ENCODE data around the gene SGPL1. TPM values are rescaled to one million over a fixed set of nuclear protein-coding genes. Genes with fewer than 3 reads are reported as not detected.

SGPL1 gene
- total RNA-seq, 1 donor from 2014 or later, result 33.1 TPM

DNA sequence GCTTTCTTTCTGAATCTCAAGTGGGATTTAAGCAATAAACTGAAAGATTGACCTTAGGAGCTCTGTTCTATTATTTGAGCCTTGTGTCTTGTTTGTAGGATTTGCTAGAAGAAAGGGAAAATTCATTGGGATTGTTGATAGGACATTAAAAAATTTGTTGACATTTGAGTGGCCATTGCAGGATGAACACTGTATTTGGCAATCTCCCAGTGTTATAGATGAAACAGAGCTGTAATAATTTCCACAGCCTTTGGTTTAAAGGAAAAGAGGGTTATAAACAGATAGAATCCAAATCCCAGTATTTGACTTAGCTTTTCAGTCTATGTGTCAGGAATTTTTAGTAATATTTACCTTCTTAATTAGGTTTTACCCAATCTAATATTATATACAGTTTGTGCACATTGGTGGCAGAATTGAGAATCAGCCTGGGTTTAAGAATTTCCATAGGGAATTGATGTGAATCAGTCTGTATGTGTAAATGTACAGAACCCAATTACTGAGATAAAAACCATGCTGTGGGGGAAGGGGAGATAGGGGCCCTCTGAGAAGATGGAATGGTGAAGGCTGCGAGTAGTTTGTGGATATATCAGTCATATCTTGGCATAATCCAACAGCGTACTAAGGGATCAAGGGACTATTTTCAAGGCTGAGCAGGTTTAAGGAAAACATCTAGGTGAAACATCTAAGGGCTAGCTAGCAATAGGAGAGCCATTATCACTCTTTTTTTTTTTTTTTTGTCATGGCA lies 6.5 kb downstream of the SGPL1 start:
- Histone ChIP-seq H3K4me3 (no peak overlapping the region), H3K9me3 (no peaks in the 10 kb centered on the region), H3K27ac (no peak overlapping the region), H3K27me3 (no peaks in the 10 kb centered on the region), H3K36me3 (peaks cover 0 to 11% of the 10 kb centered on the region in 2 donors), H3K4me1 (peaks cover 26% of the 10 kb centered on the region)
- intact Hi-C loops (cut with DNase I), result no loop called here
- DNase-seq (ENCODE audit: extremely low spot score in 2 of 2), result no peak
- TF ChIP-seq CTCF (IDR thresholded peaks at IDR 0.05) (no peak), POLR2A (IDR thresholded peaks at IDR 0.05) (no peak), POLR2AphosphoS5 (IDR thresholded peaks at IDR 0.05; ENCODE audit: insufficient read depth in 1 of 2, low read depth in 1 of 2) (no peak)

- TF ChIP-seq CTCF (IDR thresholded peaks at IDR 0.05) (no peak), POLR2A (IDR thresholded peaks at IDR 0.05) (no peak), POLR2AphosphoS5 (IDR thresholded peaks at IDR 0.05; ENCODE audit: insufficient read depth in 1 of 2, low read depth in 1 of 2) (no peak)
- no peaks in the 10 kb centered on the region for H3K27me3 ChIP-seq
- H3K27ac ChIP-seq, result no peak overlapping the region
- H3K9me3 ChIP-seq, result no peaks in the 10 kb centered on the region
- H3K36me3 ChIP-seq, result peaks cover 0 to under 1% of the 10 kb centered on the region in 2 donors
- H3K4me3 ChIP-seq, result no peak overlapping the region
- peaks cover 16% of the 10 kb centered on the region for H3K4me1 ChIP-seq
- DNase-seq (ENCODE audit: extremely low spot score in 2 of 2), result no peak
- intact Hi-C loops (cut with DNase I), result no loop called here
These were observed 11.5 kb downstream of the SGPL1 start for GRCh38 chr10:70827086-70827757.

- no peak overlapping the region for H3K27ac ChIP-seq
- intact Hi-C loops (cut with DNase I), result no loop called here
- TF ChIP-seq CTCF (IDR thresholded peaks at IDR 0.05) (no peak), POLR2A (IDR thresholded peaks at IDR 0.05) (no peak), POLR2AphosphoS5 (IDR thresholded peaks at IDR 0.05; ENCODE audit: insufficient read depth in 1 of 2, low read depth in 1 of 2) (no peak)
- no peak for DNase-seq (ENCODE audit: extremely low spot score in 2 of 2)
- H3K27me3 ChIP-seq, result no peaks in the 10 kb centered on the region
- H3K4me1 ChIP-seq, result peaks cover 23% of the 10 kb centered on the region
- H3K36me3 ChIP-seq, result no peaks in the 10 kb centered on the region
- H3K4me3 ChIP-seq, result no peak overlapping the region
- no peaks in the 10 kb centered on the region for H3K9me3 ChIP-seq
These were observed 13.2 kb downstream of the SGPL1 start for GRCh38 chr10:70828923-70829322.

DNA sequence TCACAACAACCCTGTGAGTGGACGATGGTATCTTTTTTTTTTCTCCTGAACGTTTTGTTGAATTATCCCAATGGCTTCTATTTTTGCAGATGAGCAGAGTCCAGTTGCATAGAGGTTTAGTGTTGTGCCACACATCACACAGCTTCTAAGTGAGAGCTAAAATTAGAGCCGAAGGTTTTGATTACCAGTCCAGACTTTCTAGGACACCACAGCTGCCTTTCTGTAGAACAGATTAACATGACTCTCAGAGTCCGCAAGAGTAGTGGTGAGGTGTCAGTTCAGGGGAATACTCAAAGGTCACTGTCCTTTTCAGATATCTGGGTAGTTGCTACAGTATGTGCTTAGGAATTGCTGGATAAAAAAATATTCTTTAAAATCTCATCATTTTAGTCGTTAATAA lies 13.8 kb downstream of the SGPL1 start:
- Histone ChIP-seq H3K9me3 (no peaks in the 10 kb centered on the region), H3K27ac (no peak overlapping the region), H3K4me3 (no peak overlapping the region), H3K4me1 (peaks cover 26% of the 10 kb centered on the region), H3K27me3 (no peaks in the 10 kb centered on the region), H3K36me3 (no peaks in the 10 kb centered on the region)
- no peak for TF ChIP-seq CTCF (IDR thresholded peaks at IDR 0.05)
- no peak for TF ChIP-seq POLR2A (IDR thresholded peaks at IDR 0.05)
- no peak for TF ChIP-seq POLR2AphosphoS5 (IDR thresholded peaks at IDR 0.05; ENCODE audit: insufficient read depth in 1 of 2, low read depth in 1 of 2)
- no peak for DNase-seq (ENCODE audit: extremely low spot score in 2 of 2)
- intact Hi-C loops (cut with DNase I), result no loop called here

GRCh38 chr10:70830164-70830563 lies 14.4 kb downstream of the SGPL1 start:
- no peaks in the 10 kb centered on the region for H3K9me3 ChIP-seq
- H3K27ac ChIP-seq, result no peak overlapping the region
- no peaks in the 10 kb centered on the region for H3K27me3 ChIP-seq
- TF ChIP-seq POLR2AphosphoS5 (IDR thresholded peaks at IDR 0.05; ENCODE audit: insufficient read depth in 1 of 2, low read depth in 1 of 2), result peak in 1 of 2 donors; percentile 54
- no peak for TF ChIP-seq POLR2A (IDR thresholded peaks at IDR 0.05)
- no peak for TF ChIP-seq CTCF (IDR thresholded peaks at IDR 0.05)
- intact Hi-C loops (cut with DNase I), result no loop called here
- no peaks in the 10 kb centered on the region for H3K36me3 ChIP-seq
- H3K4me3 ChIP-seq, result no peak overlapping the region
- no peak for DNase-seq (ENCODE audit: extremely low spot score in 2 of 2)
- H3K4me1 ChIP-seq, result peaks cover 26% of the 10 kb centered on the region

Measured in vagina (tissue), 2 donors.